GM23338 (cell line): ENCODE measurements around the gene NBDY. TPM values are rescaled to one million over a fixed set of nuclear protein-coding genes. Genes with fewer than 3 reads are reported as not detected.

ENCODE experiments used
- ATAC-seq: fragments of 200-7000 bp; cut with Tn5 transposase; 3 replicates; pipeline ENCODE4 v1.9.1; 2020
- DNase-seq: peaks from one replicate; pipeline ENCODE4 v3.0.0-alpha.2; 2015; ENCODE audit warnings: low spot score
- H2AFZ ChIP-seq: fragments of 200-600 bp; sonication (generic); 2 replicates; pipeline ENCODE4 v1.8.0; 2016; ENCODE audit warnings: antibody characterized with exemption, mild to moderate bottlenecking, moderate library complexity
- H3F3A ChIP-seq: fragments of 200-600 bp; sonication (generic); replicated peaks from 2 replicates; pipeline ENCODE4 v1.8.0; 2017; ENCODE audit warnings: antibody characterized with exemption, mixed run types, low read depth
- H3K27ac ChIP-seq: fragments of 200-600 bp; sonication (generic); 2 replicates; pipeline ENCODE4 v1.6.1; 2016; ENCODE audit warnings: low read depth
- H3K27me3 ChIP-seq: fragments of 200-600 bp; sonication (generic); 2 replicates; pipeline ENCODE4 v1.8.0; 2016; ENCODE audit warnings: mild to moderate bottlenecking, mixed run types, moderate library complexity; ENCODE audit not compliant: insufficient read depth
- H3K36me3 ChIP-seq: fragments of 200-600 bp; sonication (generic); 2 replicates; pipeline ENCODE4 v1.8.0; 2016; ENCODE audit warnings: mild to moderate bottlenecking; ENCODE audit not compliant: insufficient read depth
- H3K4me1 ChIP-seq: fragments of 200-600 bp; sonication (generic); 2 replicates; pipeline ENCODE4 v1.8.0; 2016; ENCODE audit warnings: mild to moderate bottlenecking, moderate library complexity; ENCODE audit not compliant: insufficient read depth
- H3K4me2 ChIP-seq: fragments of 200-600 bp; sonication (generic); 2 replicates; pipeline ENCODE4 v1.7.1; 2017; ENCODE audit warnings: mixed run types
- H3K4me3 ChIP-seq: fragments of 200-600 bp; sonication (generic); 2 replicates; pipeline ENCODE4 v1.6.1; 2016; ENCODE audit warnings: mixed run types
- H3K79me2 ChIP-seq: fragments of 200-600 bp; sonication (generic); replicated peaks from 2 replicates; pipeline ENCODE4 v1.8.0; 2017; ENCODE audit warnings: mild to moderate bottlenecking; ENCODE audit not compliant: insufficient read depth
- H3K9me2 ChIP-seq: fragments of 200-600 bp; sonication (generic); 2 replicates; pipeline ENCODE4 v1.8.0; 2017; ENCODE audit not compliant: insufficient read depth
- H4K20me1 ChIP-seq: fragments of 200-600 bp; sonication (generic); replicated peaks from 2 replicates; pipeline ENCODE4 v1.8.0; 2017; ENCODE audit warnings: mild to moderate bottlenecking; ENCODE audit not compliant: insufficient read depth
- H3K27ac Mint-ChIP-seq: 2 replicates; pipeline ENCODE4 v1.8.0; 2020; ENCODE audit warnings: inconsistent platforms, mild to moderate bottlenecking, moderate library complexity, mixed read lengths
- H3K27me3 Mint-ChIP-seq: 3 replicates; pipeline ENCODE4 v1.8.0; 2022; ENCODE audit warnings: low read depth, mild to moderate bottlenecking, moderate library complexity, mixed read lengths, inconsistent platforms; ENCODE audit not compliant: insufficient read depth, poor library complexity
- H3K36me3 Mint-ChIP-seq: 3 replicates; pipeline ENCODE4 v1.8.0; 2021; ENCODE audit warnings: low read depth, mild to moderate bottlenecking, inconsistent platforms, moderate library complexity, mixed read lengths
- H3K4me1 Mint-ChIP-seq: 3 replicates; pipeline ENCODE4 v1.8.0; 2020; ENCODE audit warnings: mild to moderate bottlenecking, inconsistent platforms, mixed read lengths
- H3K4me3 Mint-ChIP-seq: 3 replicates; pipeline ENCODE4 v1.8.0; 2021; ENCODE audit warnings: moderate library complexity, mild to moderate bottlenecking, inconsistent platforms, mixed read lengths
- H3K9me3 Mint-ChIP-seq: 3 replicates; pipeline ENCODE4 v1.8.0; 2020; ENCODE audit warnings: moderate library complexity, mild to moderate bottlenecking, inconsistent platforms, mixed read lengths
- CREB1 ChIP-seq: fragments of 250-450 bp; sonication (Bioruptor Pico); IDR thresholded peaks from 2 replicates; pipeline ENCODE4 v1.5.0; 2020; ENCODE audit warnings: low read depth, mild to moderate bottlenecking, moderate library complexity
- CTCF ChIP-seq, 2 experiments: fragments of 200-600 bp in 1 of 2; sonication (generic) in 1 of 2; conservative IDR thresholded peaks; 2 replicates each; pipeline versions ENCODE4 v1.5.1 to v1.6.1; 2016 to 2017; ENCODE audit warnings: antibody characterized with exemption in 2 of 2, low read depth in 2 of 2, mild to moderate bottlenecking in 2 of 2, moderate library complexity in 1 of 2
- EZH2 ChIP-seq: fragments of 200-600 bp; sonication (generic); IDR thresholded peaks from one replicate; pipeline ENCODE4 v1.8.0; 2017; ENCODE audit warnings: antibody characterized with exemption, mild to moderate bottlenecking, low read depth; ENCODE audit not compliant: unreplicated experiment
- EZH2phosphoT487 ChIP-seq: fragments of 200-600 bp; sonication (generic); IDR thresholded peaks from one replicate; pipeline ENCODE4 v1.8.1; 2018; ENCODE audit warnings: antibody characterized with exemption; ENCODE audit not compliant: unreplicated experiment
- NANOG ChIP-seq: IDR thresholded peaks from 2 replicates; pipeline ENCODE4 v1.6.1; 2016; ENCODE audit warnings: antibody characterized with exemption, borderline replicate concordance
- POLR2AphosphoS5 ChIP-seq: IDR thresholded peaks from 2 replicates; pipeline ENCODE4 v1.6.1; 2016; ENCODE audit warnings: antibody characterized with exemption, low read depth
- ZNF331 ChIP-seq: fragments of 250-450 bp; sonication (Bioruptor Pico); IDR thresholded peaks from 2 replicates; pipeline ENCODE4 v1.5.0; 2020; ENCODE audit warnings: low read depth, mild to moderate bottlenecking, moderate library complexity
- ZNF462 ChIP-seq: fragments of 250-450 bp; sonication (Bioruptor Pico); IDR thresholded peaks from 2 replicates; pipeline ENCODE4 v1.5.0; 2020; ENCODE audit warnings: mild to moderate bottlenecking, moderate library complexity
- polyA plus RNA-seq: library from polyadenylated mRNA; unstranded; fragments of >200 nt; fragmentation: Nextera tagmentation; extraction: Ambion mirVana; gene quantifications from 2 replicates; pipeline ENCODE4 v1.2.1, GENCODE V29; 2016
- total RNA-seq: library from RNA; depleted of rRNA; stranded (reverse); fragments of >200 nt; shearing (Covaris generic); gene quantifications from 2 replicates; pipeline ENCODE4 v1.2.3, GENCODE V29; 2014

Gene NBDY
- total and polyA plus RNA-seq, 2 experiments from 2014 or later = 9.6 to 206 TPM

- ATAC-seq (no peak), DNase-seq (no peak)
- H3K27me3 ChIP-seq = no peaks in the 10 kb centered on the region
- peaks cover 3% of the 10 kb centered on the region; the same call in 1 of the 3 replicates for H3K9me3 Mint-ChIP-seq
- no peak for TF ChIP-seq CTCF (conservative IDR thresholded peaks at IDR 0.05; ENCODE audit: low read depth in 2 of 2)
- no peaks in the 10 kb centered on the region for H3K4me1 ChIP-seq
- H3K27me3 Mint-ChIP-seq = no peaks in the 10 kb centered on the region
- H3F3A ChIP-seq = no peaks in the 10 kb centered on the region
- no peak overlapping the region for H3K27ac ChIP-seq
- H3K9me2 ChIP-seq = no peaks in the 10 kb centered on the region
- no peak overlapping the region for H3K27ac Mint-ChIP-seq
- no peak overlapping the region for H3K4me3 Mint-ChIP-seq
- H2AFZ ChIP-seq = no peak overlapping the region
- peaks cover 12% of the 10 kb centered on the region; the same call in 2 of the 3 replicates for H3K4me1 Mint-ChIP-seq
- no peak overlapping the region for H3K4me3 ChIP-seq
- no peaks in the 10 kb centered on the region for H3K36me3 ChIP-seq
- H3K79me2 ChIP-seq = peaks cover 41% of the 10 kb centered on the region
- no peaks in the 10 kb centered on the region; the same call in 1 of the 2 replicates for H4K20me1 ChIP-seq
- no peak overlapping the region for H3K4me2 ChIP-seq
- peaks cover 33% of the 10 kb centered on the region for H3K36me3 Mint-ChIP-seq
Measured at GRCh38 chrX:56751071-56751470, 22.0 kb downstream of the NBDY start.

GRCh38 chrX:56757327-56757726, 28.3 kb downstream of the NBDY start:
- peaks cover 9% of the 10 kb centered on the region for H3K79me2 ChIP-seq
- no peaks in the 10 kb centered on the region for H3K27me3 ChIP-seq
- H3K4me1 ChIP-seq = no peaks in the 10 kb centered on the region
- Mint-ChIP-seq H3K27me3 (no peaks in the 10 kb centered on the region), H3K4me1 (no peaks in the 10 kb centered on the region; the same call in 2 of the 3 replicates), H3K36me3 (peaks cover 24% of the 10 kb centered on the region), H3K27ac (no peak overlapping the region), H3K4me3 (no peak overlapping the region), H3K9me3 (peaks cover 3% of the 10 kb centered on the region; the same call in 1 of the 3 replicates)
- no peak overlapping the region for H3K27ac ChIP-seq
- no peaks in the 10 kb centered on the region for H3F3A ChIP-seq
- no peaks in the 10 kb centered on the region for H3K36me3 ChIP-seq
- H2AFZ ChIP-seq = no peak overlapping the region
- no peaks in the 10 kb centered on the region; the same call in 1 of the 2 replicates for H4K20me1 ChIP-seq
- no peaks in the 10 kb centered on the region for H3K9me2 ChIP-seq
- H3K4me2 ChIP-seq = no peak overlapping the region
- H3K4me3 ChIP-seq = no peak overlapping the region
- DNase-seq = no peak
- ATAC-seq = no peak
- TF ChIP-seq NANOG (no peak), POLR2AphosphoS5 (no peak), CREB1 (CRISPR knock-in tag) (no peak), EZH2 (no peak), ZNF331 (CRISPR knock-in tag) (no peak), EZH2phosphoT487 (no peak), CTCF (conservative IDR thresholded peaks at IDR 0.05; ENCODE audit: low read depth in 2 of 2) (no peak), ZNF462 (CRISPR knock-in tag) (no peak)
